ENCODE data around the gene FAM83G. TPM values are rescaled to one million over a fixed set of nuclear protein-coding genes. Genes with fewer than 3 reads are reported as not detected.

Gene FAM83G
- total RNA-seq, 1 donor from 2014 or later = 5.8 TPM

GRCh38 chr17:18951941-18952842, 52.4 kb downstream of the FAM83G start, which contains the start of gene SLC5A10:
Gene SLC5A10, plus strand, starts transcription at chr17:18952165. Its CDS starts 41 bp downstream, at chr17:18952206.
- no peak for TF ChIP-seq CTCF (IDR thresholded peaks at IDR 0.05)
- intact Hi-C loops (cut with DNase I) = no loop called here
- H3K27ac ChIP-seq = no peak within 1 kb of the TSS
- no peak for ATAC-seq
- no peak for DNase-seq
- H3K4me1 ChIP-seq = no peaks in the 10 kb centered on the region
- H3K4me3 ChIP-seq = no peak within 1 kb of the TSS
- H3K9me3 ChIP-seq = no peaks in the 10 kb centered on the region
- no peaks in the 10 kb centered on the region for H3K27me3 ChIP-seq (ENCODE audit: low read depth)
- no peaks in the 10 kb centered on the region for H3K36me3 ChIP-seq

- Histone ChIP-seq H3K4me3 (no peak overlapping the region), H3K27me3 (ENCODE audit: low read depth) (no peaks in the 10 kb centered on the region), H3K9me3 (no peaks in the 10 kb centered on the region), H3K36me3 (no peaks in the 10 kb centered on the region), H3K4me1 (no peaks in the 10 kb centered on the region), H3K27ac (no peak overlapping the region)
- intact Hi-C loops (cut with DNase I) = no loop called here
- no peak for TF ChIP-seq CTCF (IDR thresholded peaks at IDR 0.05)
- peak; percentile 36 to 45 for ATAC-seq
- DNase-seq = no peak
Measured at GRCh38 chr17:18950944-18951905, 53.3 kb downstream of the FAM83G start.

- intact Hi-C loops (cut with DNase I) = no loop called here
- H3K4me1 ChIP-seq = no peaks in the 10 kb centered on the region
- no peak overlapping the region for H3K4me3 ChIP-seq
- no peaks in the 10 kb centered on the region for H3K27me3 ChIP-seq (ENCODE audit: low read depth)
- ATAC-seq (no peak), DNase-seq (no peak)
- H3K27ac ChIP-seq = no peak overlapping the region
- H3K9me3 ChIP-seq = no peaks in the 10 kb centered on the region
- H3K36me3 ChIP-seq = no peaks in the 10 kb centered on the region
- TF ChIP-seq CTCF (IDR thresholded peaks at IDR 0.05) = no peak
Measured at GRCh38 chr17:18950346-18950745, 54.2 kb downstream of the FAM83G start.

- no peaks in the 10 kb centered on the region for H3K36me3 ChIP-seq
- no peak for TF ChIP-seq CTCF (IDR thresholded peaks at IDR 0.05)
- H3K27ac ChIP-seq = no peak overlapping the region
- intact Hi-C loops (cut with DNase I) = no loop called here
- ATAC-seq (no peak), DNase-seq (no peak)
- H3K4me3 ChIP-seq = no peak overlapping the region
- H3K4me1 ChIP-seq = no peaks in the 10 kb centered on the region
- H3K27me3 ChIP-seq (ENCODE audit: low read depth) = no peaks in the 10 kb centered on the region
- H3K9me3 ChIP-seq = no peaks in the 10 kb centered on the region
Measured at GRCh38 chr17:18949566-18949965, 55.0 kb downstream of the FAM83G start.

GRCh38 chr17:18948476-18949006, 56.0 kb downstream of the FAM83G start:
- Histone ChIP-seq H3K27ac (no peak overlapping the region), H3K4me1 (no peaks in the 10 kb centered on the region), H3K36me3 (no peaks in the 10 kb centered on the region), H3K9me3 (no peaks in the 10 kb centered on the region), H3K4me3 (no peak overlapping the region), H3K27me3 (ENCODE audit: low read depth) (no peaks in the 10 kb centered on the region)
- intact Hi-C loops (cut with DNase I) = no loop called here
- ATAC-seq = no peak
- TF ChIP-seq CTCF (IDR thresholded peaks at IDR 0.05) = no peak
- no peak for DNase-seq

Data from lower lobe of right lung (tissue), 2 donors.